ENCODE results near the gene SHROOM3. TPM values are rescaled to one million over a fixed set of nuclear protein-coding genes. Genes with fewer than 3 reads are reported as not detected.

SHROOM3 gene
- total RNA-seq, 1 experiment from 2014 or later: 10.0 TPM

DNA sequence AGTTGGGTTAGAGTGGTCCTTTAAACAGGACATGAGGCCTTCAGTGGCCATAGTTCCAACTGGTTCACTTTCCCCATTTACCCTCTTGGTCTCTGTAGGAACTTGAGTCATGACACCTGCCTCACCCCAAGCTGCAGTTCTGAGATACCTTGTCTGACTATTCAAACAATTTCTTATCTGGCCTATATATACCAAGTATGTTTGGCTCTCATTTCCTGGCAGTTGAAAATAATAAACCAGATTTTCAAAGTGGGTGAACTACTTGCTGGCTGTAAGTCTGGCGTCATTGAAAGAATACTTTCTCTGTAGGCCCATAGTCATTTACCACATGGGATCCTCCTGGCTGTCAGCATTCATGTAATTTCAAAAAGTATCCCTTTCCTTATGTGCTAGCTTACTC, 228.8 kb downstream of the SHROOM3 start:
- DNase-seq (ENCODE audit: low read depth): no peak

DNA sequence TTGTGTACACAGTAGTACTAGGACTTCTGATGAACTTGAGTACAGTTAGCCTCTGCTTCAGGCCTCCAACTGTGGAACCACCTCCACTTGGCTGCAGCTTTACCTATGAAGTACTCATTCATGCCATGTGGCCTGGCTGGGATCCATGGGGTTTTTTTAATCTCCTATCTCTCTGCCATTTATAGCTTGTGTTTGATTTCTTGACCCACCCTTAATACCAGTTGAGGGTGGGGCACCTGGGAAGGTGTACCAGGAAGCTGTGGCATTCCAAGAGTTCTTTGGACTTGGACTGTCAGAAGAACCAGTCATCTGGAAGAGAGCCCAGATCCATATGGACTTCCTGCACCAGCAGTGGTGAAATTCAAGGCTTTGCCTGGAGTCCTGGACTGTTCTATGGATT, 230.1 kb downstream of the SHROOM3 start:
- DNase-seq (ENCODE audit: low read depth): peak; percentile 51

- DNase-seq (ENCODE audit: low read depth): no peak
Observed at GRCh38 chr4:76665721-76666120, 230.7 kb downstream of the SHROOM3 start.

GRCh38 chr4:76666944-76667532, 232.0 kb downstream of the SHROOM3 start:
- no peak for DNase-seq (ENCODE audit: low read depth)

GRCh38 chr4:76670631-76671030, 235.6 kb downstream of the SHROOM3 start:
- DNase-seq (ENCODE audit: low read depth): peak; percentile 31

DNA sequence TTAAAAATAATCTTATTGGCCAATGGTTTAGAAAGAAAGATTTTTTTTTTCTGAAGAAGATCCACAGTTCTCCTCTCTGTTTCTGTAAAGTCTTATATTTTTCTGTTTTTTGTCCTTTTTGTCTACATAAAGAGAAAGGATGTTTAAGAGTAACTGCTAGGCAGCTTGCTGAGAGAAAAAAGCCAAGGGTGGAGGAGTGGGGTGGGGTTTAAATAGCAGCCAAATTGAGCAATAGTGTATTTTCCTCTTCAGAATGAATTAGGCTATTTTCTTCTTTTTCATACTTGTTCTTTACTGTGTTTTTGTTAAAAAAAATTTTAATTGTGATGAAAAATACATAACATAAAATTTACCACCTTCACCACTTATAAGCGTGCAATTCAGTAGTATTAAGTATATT, 238.3 kb downstream of the SHROOM3 start:
- DNase-seq (ENCODE audit: low read depth): no peak

GRCh38 chr4:76674983-76675382, 240.0 kb downstream of the SHROOM3 start:
- DNase-seq (ENCODE audit: low read depth): no peak

- no peak for DNase-seq (ENCODE audit: low read depth)
Observed at GRCh38 chr4:76677571-76678326, 242.7 kb downstream of the SHROOM3 start.

- DNase-seq (ENCODE audit: low read depth): no peak
Observed at GRCh38 chr4:76679691-76680090, 244.7 kb downstream of the SHROOM3 start.

DNA sequence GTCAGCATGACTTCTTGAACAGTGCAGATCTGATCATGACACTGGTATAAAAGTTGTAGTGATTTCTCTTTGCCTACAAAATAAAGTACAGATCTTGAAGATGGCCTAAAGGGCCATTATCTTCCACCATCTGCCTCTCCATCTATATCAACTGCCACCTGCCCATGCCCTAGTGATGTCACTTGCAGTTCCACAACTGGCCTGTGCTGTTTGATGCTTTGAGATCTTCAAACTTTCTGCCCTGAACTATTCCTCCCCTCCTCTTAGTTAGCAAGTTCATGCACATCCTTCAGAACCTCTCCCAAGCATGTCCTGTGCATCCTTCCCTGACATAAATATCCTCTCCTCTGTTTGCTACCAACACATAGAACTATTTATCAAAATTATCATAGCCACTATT, 245.9 kb downstream of the SHROOM3 start:
- DNase-seq (ENCODE audit: low read depth): no peak

DNA sequence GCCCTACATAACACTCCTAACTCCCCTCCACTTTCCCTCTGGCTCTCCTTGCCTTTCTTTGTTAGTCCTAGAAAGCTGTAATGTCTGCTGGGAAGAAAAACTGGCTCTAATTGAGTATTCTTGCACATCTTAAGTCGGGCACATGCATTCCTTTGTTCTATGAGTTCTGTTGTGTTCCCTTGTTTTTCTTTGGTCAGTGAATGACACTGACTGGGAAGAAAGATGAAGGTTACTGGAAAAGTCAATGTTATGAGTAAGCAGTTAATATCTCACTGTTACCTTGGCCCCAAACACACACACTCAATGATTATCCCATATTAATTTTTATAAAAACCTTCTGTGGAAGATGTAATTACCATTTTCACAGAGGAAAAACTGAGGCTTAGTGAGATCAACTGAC, 247.0 kb downstream of the SHROOM3 start:
- no peak for DNase-seq (ENCODE audit: low read depth)

GRCh38 chr4:76683144-76683543, 248.1 kb downstream of the SHROOM3 start:
- DNase-seq (ENCODE audit: low read depth): no peak

GRCh38 chr4:76687746-76688448, 252.9 kb downstream of the SHROOM3 start:
- DNase-seq (ENCODE audit: low read depth): no peak

GRCh38 chr4:76688619-76689144, 253.7 kb downstream of the SHROOM3 start:
- peak; percentile 31 for DNase-seq (ENCODE audit: low read depth)

- peak; percentile 51 for DNase-seq (ENCODE audit: low read depth)
Observed at GRCh38 chr4:76689145-76689817, 254.3 kb downstream of the SHROOM3 start.

- peak; percentile 53 for DNase-seq (ENCODE audit: low read depth)
Observed at GRCh38 chr4:76690011-76690905, 255.2 kb downstream of the SHROOM3 start.

DNA sequence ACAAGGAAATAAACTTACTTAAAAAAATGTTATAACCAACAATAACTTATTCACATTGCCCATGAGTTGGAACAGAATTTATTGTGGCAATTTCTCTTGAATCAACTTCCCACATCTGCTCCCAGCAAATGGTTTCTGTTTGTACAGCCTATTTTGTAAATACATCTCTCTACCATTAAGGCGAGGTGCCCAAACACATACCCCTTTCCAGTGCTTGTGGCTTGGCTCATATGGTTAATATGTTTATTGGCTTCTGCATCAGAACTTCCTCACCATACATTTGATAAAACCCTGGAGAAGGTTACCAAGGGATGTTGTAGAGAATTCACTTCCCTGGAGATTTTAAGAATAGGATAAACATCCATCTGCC, 255.9 kb downstream of the SHROOM3 start:
- no peak for DNase-seq (ENCODE audit: low read depth)

DNA sequence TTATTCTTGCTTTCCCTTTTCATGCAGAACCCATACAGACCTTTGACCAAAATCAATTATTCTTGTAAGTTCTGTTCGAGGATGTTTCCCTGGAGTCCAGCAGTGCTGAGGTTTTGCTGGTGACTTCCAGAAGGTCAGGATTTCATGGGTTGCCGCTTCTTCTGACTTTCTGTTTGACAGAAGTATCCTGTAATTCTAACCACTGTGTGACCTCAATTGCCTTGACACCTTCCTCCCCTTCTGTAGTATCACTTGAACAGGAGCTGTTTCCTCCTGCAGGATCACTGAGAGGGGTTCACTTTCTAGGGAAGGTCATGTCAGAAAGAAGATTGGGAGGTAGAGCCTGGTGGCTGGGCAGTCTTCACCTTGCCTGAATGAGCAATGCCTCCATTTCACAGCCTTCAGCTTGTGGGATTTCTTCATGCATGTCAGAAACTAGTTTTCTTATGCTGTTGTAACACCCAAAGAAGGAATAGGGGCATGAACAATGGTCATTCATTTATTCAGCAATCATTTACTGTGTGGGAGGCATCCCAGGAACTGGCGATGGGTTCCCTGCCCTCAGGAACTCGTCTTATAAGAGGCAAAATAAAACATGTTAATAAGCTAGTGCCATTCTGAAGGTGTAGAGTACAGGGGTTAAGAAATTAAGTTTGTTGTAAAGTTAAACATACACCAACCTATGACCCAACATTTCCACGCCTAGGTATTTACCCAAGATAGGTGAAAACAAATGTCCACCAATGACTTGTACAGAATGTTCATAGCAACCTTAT, 257.0 kb downstream of the SHROOM3 start:
- DNase-seq (ENCODE audit: low read depth): no peak

DNA sequence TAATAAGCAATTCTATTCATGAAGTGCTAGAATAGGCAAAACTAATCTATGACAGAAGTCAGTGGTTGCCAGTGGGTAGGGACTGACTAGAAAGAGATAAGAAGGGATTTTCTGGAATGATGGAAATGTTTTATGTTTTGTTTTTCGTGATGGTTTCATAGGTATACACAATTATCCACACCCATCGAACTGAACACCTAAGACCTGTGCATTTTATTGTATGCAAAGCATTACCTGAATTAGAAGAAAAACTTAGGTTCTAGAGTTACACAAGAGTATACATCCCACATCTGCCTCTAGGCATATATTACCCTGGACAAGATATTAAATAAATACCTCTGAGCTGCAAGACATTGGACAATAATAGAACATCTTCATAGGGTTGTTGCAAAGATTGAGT, 257.7 kb downstream of the SHROOM3 start:
- no peak for DNase-seq (ENCODE audit: low read depth)

DNA sequence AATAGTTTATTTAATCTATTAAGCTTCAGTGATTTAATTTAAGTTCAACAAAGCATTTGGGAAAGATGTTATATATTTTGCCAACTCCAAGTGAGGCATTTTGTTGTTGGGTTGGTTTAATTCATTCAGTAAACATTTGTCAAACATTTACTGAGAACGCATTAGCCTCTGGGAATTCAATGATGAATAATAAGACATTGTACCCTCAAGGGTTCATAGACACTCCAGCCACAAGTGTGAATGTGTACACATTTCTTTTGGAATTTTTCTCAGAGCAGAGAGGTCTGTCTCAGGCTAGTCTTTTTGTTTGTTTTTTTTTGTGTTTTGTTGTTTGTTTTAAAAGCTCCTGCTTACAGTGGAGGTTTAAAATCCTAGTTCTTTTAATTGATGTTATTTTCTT, 259.0 kb downstream of the SHROOM3 start:
- DNase-seq (ENCODE audit: low read depth): no peak

Data from RPMI7951 (cell line).